HG03565 (cell line): ENCODE measurements around the gene GSTO1.
"Not testable (repeated sequence)": the region's sequence is repeated elsewhere in the genome, so short reads cannot be mapped to it uniquely, and the experiment has no call there.

Experiments used
- ATAC-seq: cut with Tn5 transposase; IDR thresholded peaks from one replicate; pipeline ENCODE4 v1.9.1; 2021; ENCODE audit warnings: mild to moderate bottlenecking, moderate library complexity; ENCODE audit not compliant: unreplicated experiment

GSTO1 gene

DNA sequence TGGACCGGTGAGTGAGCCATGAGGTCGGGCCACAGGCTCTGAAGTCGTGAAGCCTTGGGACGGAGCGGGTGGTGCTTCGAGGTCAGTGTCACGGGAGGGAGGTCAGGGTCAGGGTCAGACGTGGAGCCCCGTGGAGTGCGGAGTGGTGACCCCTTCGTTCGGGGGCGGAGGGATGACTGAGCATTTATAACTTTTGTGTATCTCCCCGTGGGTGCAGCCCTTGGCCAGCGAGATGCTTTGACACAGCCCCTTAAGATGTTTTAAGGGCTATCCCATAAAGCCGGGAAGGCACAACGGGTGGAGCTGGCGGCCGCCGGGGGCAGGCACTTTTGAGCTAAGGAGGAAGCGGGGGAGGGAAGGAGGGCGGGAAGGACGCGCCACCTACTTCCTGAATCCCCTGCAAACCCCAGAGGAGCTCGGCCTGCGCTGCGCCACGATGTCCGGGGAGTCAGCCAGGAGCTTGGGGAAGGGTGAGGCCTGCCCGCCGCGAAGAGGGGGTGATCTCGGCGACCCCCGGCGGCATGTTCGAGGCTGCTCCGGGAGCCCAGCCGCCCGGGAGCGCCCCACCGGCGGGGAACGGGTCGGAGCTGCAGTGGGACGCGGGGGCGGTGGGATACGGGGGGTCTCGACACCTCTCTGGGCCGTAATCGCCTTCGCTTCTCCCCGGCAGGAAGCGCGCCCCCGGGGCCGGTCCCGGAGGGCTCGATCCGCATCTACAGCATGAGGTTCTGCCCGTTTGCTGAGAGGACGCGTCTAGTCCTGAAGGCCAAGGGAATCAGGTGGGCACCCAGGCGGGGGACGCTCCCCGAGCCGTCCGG lies at the start of gene GSTO1:
TSS of gene GSTO1 (plus strand) at position 400 of the 818 bp plus-strand sequence. CDS start at position 437, 37 bp downstream.
- ATAC-seq, result peak; percentile 59

DNA sequence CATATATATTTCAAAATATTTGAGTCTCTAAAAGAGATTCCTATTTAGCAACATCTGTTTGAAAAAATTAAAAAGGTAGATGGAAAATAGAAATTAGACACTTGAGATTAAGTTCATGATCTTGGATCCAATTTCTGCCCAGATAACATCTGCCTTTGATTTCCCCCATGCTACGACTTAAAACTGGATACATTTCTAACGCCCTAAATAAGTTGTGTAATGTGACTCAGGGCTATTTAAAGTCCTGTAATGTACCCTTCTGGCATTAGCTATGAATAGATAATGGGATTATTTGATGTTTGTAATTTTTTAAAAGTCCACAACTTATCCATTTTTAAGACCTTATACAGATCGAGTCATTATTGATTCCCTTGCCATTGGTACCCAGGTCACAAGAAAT lies 46.0 kb upstream of the GSTO1 start:
- ATAC-seq, result no peak

DNA sequence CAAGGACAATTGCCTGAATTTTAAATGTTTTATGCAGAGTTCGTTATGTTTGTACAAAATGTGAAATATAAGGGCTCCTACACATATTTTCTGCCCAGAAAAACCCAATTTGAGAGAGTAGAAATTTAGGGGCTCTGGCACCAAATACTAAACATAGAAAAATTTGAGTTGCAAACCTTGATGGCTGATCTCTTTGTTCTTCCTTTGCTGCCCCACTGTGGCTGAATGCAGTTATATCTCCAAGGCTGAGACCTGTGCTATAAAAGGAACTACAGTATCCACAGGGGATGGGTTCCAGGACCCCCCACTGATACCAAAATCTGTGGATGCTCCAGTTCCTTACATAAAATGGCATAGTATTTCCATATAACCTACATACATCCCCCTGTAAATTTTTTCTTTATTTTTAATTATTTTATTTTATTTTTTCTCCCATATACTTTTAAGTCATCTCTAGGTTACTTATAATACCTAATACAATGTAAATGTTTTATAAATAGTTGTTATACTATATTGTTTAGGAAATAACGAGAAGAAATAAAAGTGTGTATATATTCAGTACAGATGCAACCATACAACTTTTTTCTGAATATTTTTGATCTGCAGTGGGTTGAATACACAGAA lies 45.0 kb upstream of the GSTO1 start:
- ATAC-seq, result no peak

DNA sequence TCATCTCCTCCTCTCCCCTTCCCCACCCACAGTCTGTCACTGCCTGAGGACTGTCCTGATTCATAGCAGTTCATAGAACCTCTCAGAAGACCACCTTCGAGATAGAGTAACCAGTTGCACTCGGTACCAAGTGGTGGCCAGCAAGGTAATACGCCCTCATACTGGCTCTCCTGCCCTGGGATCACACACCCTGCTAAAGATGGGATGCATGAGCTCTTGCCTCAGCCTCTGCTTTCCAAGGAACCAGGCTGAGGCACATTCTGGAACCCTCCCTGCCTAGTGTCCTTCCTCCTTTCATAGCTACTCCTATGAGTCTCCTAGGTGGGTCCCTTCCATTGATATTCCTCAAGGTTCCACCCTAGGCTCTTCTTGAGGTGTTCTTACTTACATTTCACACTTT lies 38.1 kb upstream of the GSTO1 start:
- no peak for ATAC-seq

DNA sequence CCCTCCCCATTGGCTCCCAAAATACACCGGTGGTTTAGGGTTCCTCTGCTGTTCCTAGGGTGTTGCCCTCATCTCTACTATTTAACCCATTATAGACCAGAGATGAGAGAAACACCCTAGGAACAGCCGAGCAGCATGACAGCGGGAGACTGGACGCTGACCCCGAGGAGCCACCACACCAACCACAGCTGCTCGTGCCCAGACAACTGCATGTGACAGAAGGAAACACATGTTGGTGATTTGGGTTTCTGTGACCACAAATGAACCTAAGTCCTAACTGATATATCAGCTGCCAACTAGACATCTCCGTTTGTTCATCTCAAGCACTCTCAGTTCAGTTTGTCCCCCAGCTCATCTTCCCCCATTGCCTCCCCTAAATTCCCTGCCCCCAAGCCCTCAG lies 35.9 kb upstream of the GSTO1 start:
- no peak for ATAC-seq

DNA sequence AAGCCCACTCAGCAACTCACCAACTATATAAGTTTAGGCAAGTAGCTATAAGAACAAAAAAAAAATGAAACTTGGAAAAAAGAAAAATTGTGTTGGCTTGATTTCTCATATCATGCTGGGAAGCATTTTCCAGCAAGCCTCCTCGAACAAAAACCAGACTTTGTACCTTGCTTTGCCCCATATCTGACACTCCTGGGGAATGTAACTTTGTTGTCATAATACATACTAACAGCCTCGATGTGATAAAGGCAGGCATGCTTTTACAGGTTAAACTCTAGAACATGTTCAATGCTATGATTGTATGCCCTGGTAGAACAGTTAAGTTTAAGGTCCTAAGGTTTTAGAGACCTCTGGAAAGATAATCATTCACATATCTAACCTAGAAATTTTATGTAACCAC lies 34.2 kb upstream of the GSTO1 start:
- ATAC-seq, result no peak

DNA sequence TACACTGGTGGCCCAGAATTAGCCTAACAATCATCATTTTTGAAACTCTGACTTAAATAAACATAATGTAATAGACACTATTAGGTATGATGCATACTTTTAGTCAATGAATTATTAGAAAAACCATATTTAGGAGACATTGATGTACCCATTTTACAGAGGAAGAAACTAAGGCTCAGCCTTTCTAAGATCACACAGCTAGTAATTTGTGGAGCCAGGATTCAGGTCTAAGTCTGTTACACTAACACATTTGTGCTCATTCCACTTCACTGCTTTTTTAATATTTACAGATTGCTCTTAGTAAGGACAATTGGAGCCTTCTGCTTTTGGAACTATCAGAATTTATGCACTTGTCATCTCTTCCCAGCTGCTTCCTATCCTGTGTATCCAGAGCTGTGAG lies 31.4 kb upstream of the GSTO1 start:
- no peak for ATAC-seq

DNA sequence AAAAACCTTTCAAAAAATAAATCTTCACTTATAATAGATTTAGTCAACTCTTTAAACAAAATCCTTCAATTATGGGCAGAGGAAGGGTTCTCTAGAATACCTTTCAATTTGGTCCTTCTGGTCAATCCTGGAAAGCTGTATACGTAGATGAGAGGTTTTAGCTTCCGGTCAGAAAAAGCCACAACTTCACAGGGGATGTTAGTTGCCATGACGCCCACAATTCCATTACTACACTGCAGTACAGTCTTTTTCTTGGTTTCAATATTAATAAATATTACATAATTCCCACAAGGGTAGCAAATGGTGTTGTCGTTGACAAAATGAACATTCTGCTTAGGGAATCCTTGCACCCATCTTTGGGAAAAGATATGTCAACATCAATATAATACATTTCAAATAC lies 24.2 kb upstream of the GSTO1 start:
- no peak for ATAC-seq

DNA sequence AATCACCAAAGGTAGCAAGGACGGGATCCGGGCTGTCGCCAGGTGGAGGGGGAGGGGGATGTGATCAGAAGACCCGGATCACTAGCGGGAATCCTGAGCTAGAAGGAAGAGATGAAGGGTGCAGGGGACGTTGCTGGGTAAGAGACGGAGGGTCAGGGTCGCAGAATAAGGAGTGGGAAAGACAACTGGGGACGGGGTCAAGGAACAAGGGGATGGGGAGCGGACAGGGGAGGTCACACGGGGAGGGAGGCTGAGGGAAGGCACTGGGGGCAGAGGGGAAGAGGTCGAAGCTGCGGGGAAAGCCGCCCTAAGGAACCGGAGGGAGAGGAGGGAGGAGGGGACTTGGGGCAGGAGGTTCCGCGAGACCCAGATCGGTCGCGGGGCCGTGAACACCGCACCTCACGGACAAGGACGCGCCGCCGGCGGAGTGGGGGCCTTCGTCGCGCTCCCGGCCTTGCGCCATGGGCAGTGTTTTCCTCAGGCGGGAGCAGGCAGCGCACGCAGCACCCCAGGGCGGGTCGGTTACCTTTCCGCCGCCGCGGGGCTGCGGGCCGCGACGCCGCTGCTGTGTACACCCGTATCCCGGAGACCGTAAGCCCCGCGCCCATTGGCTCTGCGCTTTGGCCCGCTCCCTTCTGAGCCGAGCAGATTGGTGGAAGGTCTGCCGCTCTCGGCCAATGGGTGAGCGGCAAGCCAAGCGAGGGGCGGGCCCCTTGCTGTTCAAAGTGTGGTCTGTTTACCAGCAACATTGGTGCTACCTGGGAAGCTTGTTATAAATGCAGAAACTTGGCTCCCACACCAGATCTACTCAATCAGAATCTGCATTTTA lies 22.7 kb upstream of the GSTO1 start, which contains the start of gene CFAP43:
TSS of gene CFAP43 (minus strand) at position 581 of the 829 bp plus-strand sequence. CDS start at position 463, 118 bp downstream.
- ATAC-seq, result peak; percentile 100

DNA sequence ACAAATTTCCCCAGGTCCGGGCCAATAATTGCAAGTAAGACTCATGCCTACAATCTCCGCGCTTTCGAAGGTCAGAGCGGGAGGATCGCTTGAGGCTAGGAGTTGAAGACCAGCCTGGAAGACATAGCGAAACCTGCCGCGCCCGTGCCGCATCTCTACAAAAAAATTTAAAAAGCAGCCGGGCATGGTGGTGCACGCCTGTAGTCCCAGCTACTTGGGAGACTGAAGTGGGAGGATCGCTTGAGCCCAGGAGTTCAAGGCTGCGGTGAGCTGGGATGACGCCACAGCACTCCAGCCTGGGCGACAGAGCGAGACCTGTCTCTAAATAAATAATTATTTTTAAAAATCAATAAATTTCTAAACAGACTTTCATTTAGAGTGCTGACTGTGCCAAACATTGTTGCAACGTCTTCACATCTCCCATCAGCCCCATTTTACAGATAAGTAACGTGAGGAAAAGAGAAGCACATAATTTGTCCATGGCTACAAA lies 22.0 kb upstream of the GSTO1 start:
- peak; percentile 2 for ATAC-seq

DNA sequence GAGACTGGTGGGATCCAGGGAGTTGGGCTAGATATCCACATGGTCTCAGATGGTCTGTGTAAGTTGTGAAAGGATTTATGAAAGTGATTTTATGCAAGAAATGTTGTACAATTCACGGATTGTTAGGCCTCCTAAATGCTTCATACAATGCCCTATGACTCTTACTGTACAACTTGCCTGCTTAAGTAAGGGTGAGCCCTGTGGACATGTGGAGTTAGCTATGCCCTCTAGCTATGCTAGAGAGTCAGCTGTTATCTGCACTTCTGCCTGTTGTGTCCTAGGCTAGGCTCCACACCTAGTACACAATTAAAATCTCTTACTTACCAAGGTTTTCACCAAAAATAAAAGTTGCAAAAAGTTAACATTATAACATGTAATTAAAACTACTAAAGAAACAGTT lies 20.9 kb upstream of the GSTO1 start:
- ATAC-seq, result no peak

DNA sequence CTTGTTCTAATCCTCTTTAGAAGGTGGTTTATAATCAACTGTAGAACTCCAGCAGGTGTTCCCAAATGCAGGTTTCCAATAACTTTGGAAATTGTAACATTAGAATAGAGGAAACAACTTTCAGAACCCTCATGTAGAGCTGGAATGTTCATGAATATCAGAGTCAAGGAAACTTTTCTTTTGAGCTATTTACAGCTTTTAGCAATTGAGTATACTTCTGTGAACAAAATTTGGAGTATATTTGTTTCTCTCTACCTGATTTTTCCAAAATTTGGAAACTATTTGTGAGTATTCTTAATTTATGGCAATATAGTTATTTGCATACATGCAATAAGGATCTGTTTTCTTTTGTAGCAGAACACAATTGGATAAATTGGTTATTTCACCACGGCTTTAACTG lies 19.8 kb upstream of the GSTO1 start:
- ATAC-seq, result no peak

DNA sequence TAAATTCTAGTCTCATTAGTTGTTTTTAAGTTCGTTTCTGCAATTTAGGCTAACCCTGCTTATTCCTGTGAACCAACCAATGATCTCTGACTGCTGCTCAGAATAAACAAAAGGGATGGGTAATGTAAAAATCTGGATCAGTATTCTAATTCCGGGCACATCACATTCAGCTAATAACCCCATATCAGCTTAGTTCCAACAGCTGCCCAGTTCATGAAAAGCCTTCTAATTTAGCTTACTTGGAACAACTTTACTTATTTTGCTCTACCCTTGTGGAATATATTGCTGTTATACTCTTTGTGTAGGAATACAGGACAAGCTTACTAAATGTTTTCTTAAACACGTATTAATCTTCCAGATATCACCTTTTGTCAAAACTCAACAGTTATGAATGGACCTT lies 18.9 kb upstream of the GSTO1 start:
- ATAC-seq, result no peak

DNA sequence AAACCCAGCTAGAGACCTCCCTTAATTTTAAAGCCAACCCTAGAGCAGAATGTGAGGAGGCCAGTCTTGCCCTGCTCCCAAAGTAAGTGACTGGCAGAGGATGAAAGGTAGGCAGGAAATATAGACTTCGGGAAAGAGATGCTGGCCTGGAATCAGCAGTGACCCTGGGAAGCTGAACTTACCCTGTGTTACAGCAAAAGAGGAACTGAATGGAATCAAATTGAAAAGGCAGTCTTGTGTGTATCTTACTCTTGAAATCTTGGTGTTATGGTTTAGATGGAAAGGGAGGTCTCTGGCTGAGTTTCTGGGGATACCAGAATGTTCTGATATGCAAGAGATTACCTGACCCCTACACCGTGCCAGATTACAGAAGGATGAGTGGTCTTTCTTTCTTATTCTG lies 14.6 kb upstream of the GSTO1 start:
- no peak for ATAC-seq

DNA sequence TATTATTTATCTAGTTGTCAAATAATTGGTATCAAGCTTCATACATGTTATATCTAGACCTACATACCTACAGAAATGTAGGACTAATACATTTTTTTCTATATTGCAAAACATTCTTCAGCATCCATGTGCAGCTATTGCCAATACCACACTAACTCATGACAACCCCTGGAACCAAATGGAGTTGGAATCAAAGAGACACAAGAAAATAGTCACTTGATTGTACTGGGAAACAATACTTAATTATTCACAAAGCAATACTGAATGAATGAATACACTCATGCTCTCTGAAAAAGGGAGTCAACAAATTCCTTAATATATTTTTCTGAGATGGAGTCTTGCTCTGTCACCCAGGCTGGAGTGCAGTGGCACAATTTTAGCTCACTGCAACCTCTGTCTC lies 12.1 kb upstream of the GSTO1 start:
- no peak for ATAC-seq

DNA sequence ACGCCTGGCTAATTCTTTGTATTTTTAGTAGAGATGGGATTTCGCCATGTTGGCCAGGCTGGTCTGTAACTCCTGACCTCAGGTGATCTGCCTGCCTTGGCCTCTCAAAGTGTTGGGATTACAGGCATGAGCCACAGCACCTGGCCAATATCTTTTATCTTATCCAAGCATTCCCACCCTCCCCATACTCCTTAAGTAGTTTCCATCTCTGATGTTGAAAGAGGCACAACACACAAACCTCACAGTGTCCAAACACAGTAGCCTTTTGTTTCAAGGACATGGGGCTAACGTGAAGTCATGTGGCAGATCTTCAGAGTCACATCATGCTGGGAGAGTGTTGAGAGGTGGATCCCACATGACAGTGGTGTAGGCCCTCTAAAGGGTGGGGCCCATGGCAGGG lies 11.7 kb upstream of the GSTO1 start:
- not testable (repeated sequence) for ATAC-seq

DNA sequence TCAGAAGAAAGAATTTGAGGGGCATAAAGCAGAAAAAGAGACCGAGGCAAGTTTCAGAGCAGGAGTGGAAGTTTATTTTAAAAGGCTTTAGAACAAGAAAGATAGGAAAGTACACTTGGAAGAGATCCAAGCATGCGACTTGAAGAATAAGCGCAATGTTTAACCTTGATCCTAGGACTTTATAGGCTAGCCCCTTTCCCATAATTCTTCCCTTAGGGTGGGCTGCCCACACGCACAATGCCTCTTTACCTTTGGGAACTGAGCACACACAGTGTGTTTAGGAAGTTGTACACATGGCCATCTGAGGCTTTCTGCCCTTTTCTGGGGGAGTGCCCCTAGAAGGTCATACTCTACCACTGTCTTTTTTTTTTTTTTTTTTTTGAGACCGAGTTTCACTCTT lies 11.2 kb upstream of the GSTO1 start:
- no peak for ATAC-seq

DNA sequence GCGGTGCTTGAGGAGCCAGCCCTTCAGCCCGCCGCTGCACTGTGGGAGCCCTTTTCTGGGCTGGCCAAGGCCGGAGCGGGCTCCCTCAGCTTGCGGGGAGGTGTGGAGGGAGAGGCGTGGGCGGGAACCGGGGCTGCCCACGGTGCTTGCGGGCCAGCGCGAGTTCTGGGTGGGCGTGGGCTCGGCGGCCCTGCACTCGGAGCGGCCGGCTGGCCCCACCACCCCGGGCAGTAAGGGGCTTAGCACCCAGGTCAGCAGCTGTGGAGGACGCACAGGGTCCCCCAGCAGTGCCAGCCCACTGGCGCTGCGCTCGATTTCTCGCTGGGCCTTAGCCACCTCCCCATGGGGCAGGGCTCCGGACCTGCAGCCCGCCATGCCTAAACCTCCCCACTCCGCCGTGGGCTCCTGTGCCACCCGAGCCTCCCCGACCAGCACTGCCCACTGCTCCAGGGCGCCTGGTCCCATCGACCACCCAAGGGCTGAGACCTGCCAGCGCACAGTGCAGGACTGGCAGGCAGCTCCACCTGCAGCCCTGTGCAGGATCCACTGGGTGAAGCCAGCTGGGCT lies 9.5 kb upstream of the GSTO1 start:
- ATAC-seq, result no peak

DNA sequence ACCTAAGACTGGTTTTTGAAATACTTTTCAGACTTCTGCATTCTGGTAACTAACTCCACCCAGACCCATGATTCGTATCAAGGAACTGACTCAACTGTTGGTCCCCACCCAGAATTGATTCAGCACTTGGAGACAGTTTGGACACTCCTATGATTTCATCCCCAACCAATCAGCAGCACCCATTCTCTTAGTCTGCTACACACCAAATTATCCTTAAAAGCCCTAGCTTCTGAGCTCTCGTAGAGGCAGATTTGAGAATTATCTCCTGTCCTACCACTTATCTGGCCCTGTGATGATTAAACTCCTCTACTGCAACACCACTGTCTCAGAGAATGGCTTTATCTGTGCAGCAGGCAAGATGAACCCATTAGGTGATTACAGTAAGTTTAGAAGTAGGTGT lies 7.7 kb upstream of the GSTO1 start:
- no peak for ATAC-seq

DNA sequence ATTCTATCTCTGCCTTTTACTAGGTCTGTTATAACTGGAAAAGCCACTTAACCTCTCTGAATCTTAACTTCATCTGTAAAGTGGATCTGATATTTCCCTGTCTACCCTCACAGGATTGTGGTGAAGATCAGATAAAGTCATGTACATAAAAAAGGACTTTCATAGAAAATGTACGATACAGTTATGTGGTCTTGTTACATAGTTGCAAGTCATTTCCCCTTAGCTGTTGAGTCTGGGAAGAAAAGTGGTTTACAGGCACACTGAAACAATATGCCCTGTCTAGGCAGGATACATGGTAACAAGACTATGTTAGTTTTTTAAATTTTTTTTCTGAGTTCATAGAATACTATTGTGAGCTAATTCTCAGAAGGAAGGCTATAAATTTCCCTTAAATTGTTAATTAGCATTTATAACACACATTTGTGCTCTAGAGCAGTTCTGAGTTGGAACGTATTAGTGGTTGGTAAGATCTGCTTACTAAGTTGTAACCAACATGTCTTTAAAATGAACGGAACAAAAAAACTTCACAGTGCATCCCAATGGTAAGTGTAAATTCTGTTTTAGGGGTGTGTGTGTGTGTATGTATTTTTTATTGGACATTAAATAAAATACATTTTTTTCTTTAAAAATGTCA lies 7.1 kb upstream of the GSTO1 start:
- ATAC-seq, result no peak

DNA sequence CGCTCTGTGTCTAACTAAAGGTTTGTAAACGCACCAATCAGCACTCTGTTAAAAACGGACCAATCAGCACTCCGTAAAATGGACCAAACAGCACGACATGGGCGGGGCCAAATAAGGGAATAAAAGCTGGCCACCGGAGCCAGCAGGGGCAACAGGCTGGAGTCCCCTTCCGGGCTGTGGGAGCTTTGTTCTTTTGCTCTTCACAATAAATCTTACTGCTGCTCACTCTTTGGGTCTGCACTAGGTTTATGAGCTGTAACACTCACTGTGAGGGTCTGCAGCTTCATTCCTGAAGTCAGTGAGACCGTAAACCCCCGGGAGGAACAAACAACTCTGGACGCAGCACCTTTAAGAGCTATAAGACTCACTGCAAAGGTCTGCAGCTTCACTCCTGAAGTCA lies 5.8 kb upstream of the GSTO1 start:
- not testable (repeated sequence) for ATAC-seq
